AG04450 (cell line): Measurements from ENCODE around the gene NHLRC2. TPM values are rescaled to one million over a fixed set of nuclear protein-coding genes. Genes with fewer than 3 reads are reported as not detected.

Experiments used
- CTCF ChIA-PET: fragments of 300-600, 350-600 bp; formaldehyde crosslinking; extraction: SDS; loops from one replicate; lab custom pipeline; 2022; ENCODE audit warnings: antibody characterized with exemption, inconsistent platforms; lab: Charles Lee
- POLR2A ChIA-PET: fragments of 350-600 bp; formaldehyde crosslinking; extraction: SDS; loops from one replicate; lab custom pipeline; 2021; ENCODE audit warnings: antibody characterized with exemption, inconsistent platforms; lab: Yijun Ruan, JAX
- DNase-seq: peaks from one replicate; pipeline ENCODE4 v3.0.0-alpha.2; 2011; ENCODE audit warnings: low read depth, low spot score
- H3K27ac ChIP-seq: one replicate; pipeline ENCODE4 v1.5.1; 2012; ENCODE audit warnings: low read depth, low read length, control low read depth
- H3K27me3 ChIP-seq: one replicate; pipeline ENCODE4 v1.6.0; 2012; ENCODE audit warnings: low read length; ENCODE audit not compliant: control insufficient read depth, insufficient read depth
- H3K4me3 ChIP-seq: 2 replicates; pipeline ENCODE4 v1.5.1; 2011; ENCODE audit warnings: mild to moderate bottlenecking, low read depth, low read length, control low read depth
- H3K9me3 ChIP-seq: 2 replicates; pipeline ENCODE4 v1.5.1; 2012; ENCODE audit warnings: low read length; ENCODE audit not compliant: control insufficient read depth, insufficient read depth
- CTCF ChIP-seq: IDR thresholded peaks from 2 replicates; pipeline ENCODE4 v1.5.1; 2011; ENCODE audit warnings: low read depth, low read length, control low read depth, inconsistent platforms
- polyA plus RNA-seq: library from polyadenylated mRNA; depleted of rRNA; stranded (reverse); fragments of >200 nt; gene quantifications from 2 replicates; pipeline ENCODE4 v1.2.3, GENCODE V29; 2011

NHLRC2 gene
- polyA plus RNA-seq, 1 experiment = 7.6 TPM

- TF ChIP-seq CTCF = no peak
- no peaks in the 10 kb centered on the region for H3K9me3 ChIP-seq
- CTCF ChIA-PET = no interaction called here
- H3K27ac ChIP-seq = no peak overlapping the region
- POLR2A ChIA-PET = no interaction called here
- no peaks in the 10 kb centered on the region for H3K27me3 ChIP-seq
- DNase-seq = no peak
- no peak overlapping the region for H3K4me3 ChIP-seq
Measured at GRCh38 chr10:113920875-113921274, 66.4 kb downstream of the NHLRC2 start.

- POLR2A ChIA-PET = no interaction called here
- H3K27ac ChIP-seq = no peak overlapping the region
- H3K27me3 ChIP-seq = no peaks in the 10 kb centered on the region
- TF ChIP-seq CTCF = no peak
- CTCF ChIA-PET = interaction anchor here (1.0 kb wide), 1 partner anchor 123 kb away, joined by 3 read pairs; no protein-coding TSS in a partner anchor
- DNase-seq = no peak
- no peaks in the 10 kb centered on the region for H3K9me3 ChIP-seq
- H3K4me3 ChIP-seq = no peak overlapping the region
Measured at GRCh38 chr10:113921561-113922370, 67.3 kb downstream of the NHLRC2 start.

DNA sequence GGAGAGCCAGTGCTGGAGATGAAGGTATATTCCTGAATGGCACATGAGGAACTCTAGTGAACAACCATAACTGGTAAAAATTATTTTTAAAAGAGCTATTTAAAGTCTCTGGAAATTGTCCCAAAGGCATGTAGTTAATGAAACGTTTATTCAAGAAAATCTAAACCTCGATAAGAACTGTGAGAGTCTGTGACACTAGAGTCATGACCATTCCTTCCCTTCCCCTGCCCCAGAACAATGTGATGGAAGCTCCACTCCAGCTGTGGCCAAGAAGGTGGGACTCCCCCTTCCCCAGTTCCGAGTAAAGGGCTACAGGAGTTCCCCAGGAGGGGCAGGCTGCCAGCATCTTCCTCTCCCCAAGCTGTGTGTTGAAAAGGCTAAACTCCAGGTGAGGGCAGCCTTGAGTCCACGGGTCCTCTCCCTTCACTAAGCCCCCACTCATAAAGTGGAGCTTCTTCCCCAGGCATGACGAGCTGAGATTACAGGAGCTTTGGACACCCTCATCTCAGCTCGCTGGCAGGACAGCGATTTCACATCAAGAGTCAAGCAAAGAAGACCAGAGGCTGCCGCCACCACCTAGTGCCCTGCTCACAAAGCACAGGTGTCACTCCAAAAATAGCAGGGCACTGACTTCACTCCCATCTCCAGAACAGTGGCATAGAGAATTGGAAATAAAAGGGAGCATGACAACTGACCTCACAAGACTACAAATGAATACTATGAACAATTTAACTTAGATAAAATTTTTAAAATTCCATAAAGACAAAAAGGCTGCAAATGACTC lies 68.5 kb downstream of the NHLRC2 start:
- no peaks in the 10 kb centered on the region for H3K27me3 ChIP-seq
- CTCF ChIA-PET = interaction anchor here (1.0 kb wide), 1 partner anchor 124 kb away, joined by 3 read pairs; no protein-coding TSS in a partner anchor

DNA sequence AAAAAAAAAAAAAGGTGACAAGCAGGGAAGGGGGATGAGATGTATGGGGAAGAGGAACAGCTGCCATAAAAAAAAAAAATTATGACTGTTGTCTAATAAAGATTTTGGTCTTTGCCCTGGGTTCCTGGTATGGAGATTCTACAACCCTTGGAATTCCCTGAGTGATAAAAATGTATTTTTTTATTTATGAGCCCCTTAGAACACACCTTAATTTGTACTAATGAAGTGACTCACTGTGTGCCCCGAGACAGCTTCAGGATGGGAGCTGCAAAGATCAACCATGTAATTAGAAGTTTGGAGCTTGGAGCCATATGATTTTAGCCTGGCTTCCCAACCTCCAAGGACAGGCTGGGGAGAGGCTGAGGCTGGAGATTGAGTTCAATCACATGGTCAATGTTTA lies 69.7 kb downstream of the NHLRC2 start:
- no peaks in the 10 kb centered on the region for H3K9me3 ChIP-seq
- CTCF ChIA-PET = no interaction called here
- POLR2A ChIA-PET = no interaction called here

More for the DNA sequence above, 68.5 kb downstream of the NHLRC2 start:
- POLR2A ChIA-PET = no interaction called here
- no peak for TF ChIP-seq CTCF
- Histone ChIP-seq H3K27ac (no peak overlapping the region), H3K4me3 (no peak overlapping the region), H3K9me3 (no peaks in the 10 kb centered on the region)
- no peak for DNase-seq

More for the DNA sequence above, 69.7 kb downstream of the NHLRC2 start:
- Histone ChIP-seq H3K4me3 (no peak overlapping the region), H3K27me3 (no peaks in the 10 kb centered on the region), H3K27ac (no peak overlapping the region)
- no peak for TF ChIP-seq CTCF
- no peak for DNase-seq
